ENCODE data around the gene FXR1. TPM values are rescaled to one million over a fixed set of nuclear protein-coding genes. Genes with fewer than 3 reads are reported as not detected.

The FXR1 gene
- 233 and 287 TPM in 2 replicates for total RNA-seq

DNA sequence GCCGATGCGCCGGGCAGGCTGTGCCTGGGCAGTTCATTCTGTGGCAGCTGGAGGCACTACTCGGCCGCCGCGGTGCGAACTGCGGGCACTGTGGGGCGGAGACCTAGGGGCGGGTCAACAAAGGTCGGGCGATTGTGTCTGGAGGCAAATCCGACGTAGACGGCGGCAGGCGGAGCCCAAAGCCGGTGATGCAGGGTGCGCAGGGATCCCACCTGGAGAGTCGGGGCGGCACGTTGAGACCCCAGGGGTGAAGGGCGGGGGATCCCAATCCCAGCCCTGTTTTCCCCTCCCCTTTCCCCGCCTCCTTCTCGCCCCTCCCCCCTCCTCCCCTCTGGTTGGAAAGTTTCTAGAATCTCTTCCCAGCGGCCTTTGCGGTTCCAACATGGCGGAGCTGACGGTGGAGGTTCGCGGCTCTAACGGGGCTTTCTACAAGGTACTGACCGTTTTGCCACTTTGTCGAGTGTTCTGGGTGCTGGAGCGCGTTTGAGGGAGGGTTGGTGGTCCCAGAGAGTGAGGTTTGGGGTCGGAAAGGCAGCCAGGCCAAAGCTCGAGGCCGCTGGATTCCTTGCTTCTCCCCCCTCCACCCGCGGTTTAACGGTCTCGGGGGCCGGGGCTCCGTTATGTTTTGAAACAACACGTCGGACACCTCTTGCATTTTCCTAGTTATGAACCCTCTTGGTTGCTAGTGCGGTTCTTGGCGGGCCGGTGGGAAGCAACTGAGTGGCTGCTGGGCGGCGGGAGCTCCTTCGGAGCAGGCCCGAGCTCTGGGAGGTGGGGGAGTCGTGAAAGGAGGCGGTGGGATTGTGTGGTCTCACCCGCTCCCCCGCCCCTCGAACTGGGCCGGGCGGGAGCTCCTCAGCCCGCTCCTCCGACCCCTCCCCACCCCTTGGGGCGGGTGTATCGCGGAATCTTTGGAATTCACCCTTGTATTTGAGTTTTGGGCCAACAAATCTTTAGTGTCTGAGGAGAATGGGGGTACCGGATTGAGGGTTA, at the start of gene FXR1:
FXR1 (plus strand) TSS at position 367 of the 993 bp plus-strand sequence; CDS start at position 383, 16 bp downstream.

DNA sequence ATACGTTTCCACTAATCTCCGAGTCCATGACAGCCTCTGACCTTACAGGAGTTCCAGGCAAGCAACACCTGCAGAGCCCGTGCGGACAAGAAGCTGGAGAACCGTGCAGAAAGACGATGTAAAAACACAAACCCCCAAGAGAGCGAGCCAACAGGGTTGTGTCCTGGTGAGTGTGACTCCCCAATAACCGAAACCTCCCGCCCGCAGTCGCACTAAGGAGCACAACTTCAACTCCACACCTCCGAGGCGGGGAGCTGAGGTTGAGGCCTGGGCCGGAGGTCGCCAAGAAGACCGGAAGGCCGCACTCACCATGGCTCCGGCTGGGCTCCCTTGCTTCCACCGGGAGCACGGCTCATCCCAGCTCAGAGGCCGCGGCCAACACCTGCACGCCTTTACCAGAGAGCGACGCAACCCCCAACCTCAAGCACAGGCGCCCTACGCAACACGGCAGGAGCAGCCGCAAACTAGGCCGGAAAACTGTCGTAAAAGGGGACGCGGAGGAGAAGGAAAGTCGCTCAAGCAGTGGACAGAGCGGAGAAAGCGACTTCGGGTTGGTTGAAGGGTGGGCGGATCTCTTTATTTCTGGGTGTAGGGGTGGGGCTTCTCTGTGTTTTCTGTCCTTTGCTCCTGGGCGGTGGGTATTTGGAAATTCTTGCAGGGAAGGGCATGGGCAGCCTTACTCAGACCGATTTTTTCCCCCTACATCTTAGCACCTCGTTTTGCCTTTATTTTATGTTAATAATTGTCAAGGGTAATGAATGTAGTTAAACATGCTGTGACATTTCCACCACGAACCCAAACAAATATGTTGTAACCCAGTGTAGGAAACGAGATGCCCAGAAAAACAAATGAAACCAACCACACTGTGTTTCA, 77.1 kb downstream of the FXR1 start, which contains the start of gene DNAJC19:
DNAJC19 (minus strand) TSS at position 446 of the 873 bp plus-strand sequence; CDS start at position 312, 134 bp downstream.

Other genes starting within 250 kb of the FXR1 start
- gene CCDC39, start 233.2 kb upstream of the FXR1 start, total RNA-seq, result under 0.01 TPM in 1 of 2 replicates, not detected in the other
- gene DNAJC19, start 77.1 kb downstream of the FXR1 start, total RNA-seq, result 29.2 and 30.6 TPM in 2 replicates

All from endothelial cell of coronary artery (primary cell).